Stimulated activated CD4-positive, alpha-beta T cell treated with anti-CD3 and anti-CD28 coated beads, Interleukin-15, amount 100 ng/mL, for 1 hour (primary cell): ENCODE results near the gene PCED1A.
A peak's percentile ranks its signal among the peaks of the same experiment; 100 is the strongest.

Source experiments
- DNase-seq, 2 donors: peaks; one replicate each; pipeline ENCODE4 v3.0.0-alpha.2; 2020; ENCODE audit warnings: low read depth in 1 of 2, low spot score in 1 of 2

The PCED1A gene

GRCh38 chr20:2840138-2840966 lies at the start of gene PCED1A, which contains the start of gene VPS16:
PCED1A (minus strand) TSS chr20:2840655; CDS start chr20:2839912, 743 bp downstream.
VPS16 (plus strand) TSS chr20:2840745; CDS start chr20:2840775, 30 bp downstream.
- peak; percentile 68 to 88 for DNase-seq

GRCh38 chr20:2889797-2890196 lies 49.3 kb upstream of the PCED1A start:
- DNase-seq: no peak

- no peak for DNase-seq
Measured at GRCh38 chr20:2889209-2889608, 48.8 kb upstream of the PCED1A start.

GRCh38 chr20:2888224-2888955 lies 47.9 kb upstream of the PCED1A start:
- no peak for DNase-seq

GRCh38 chr20:2887715-2888114 lies 47.3 kb upstream of the PCED1A start:
- no peak for DNase-seq

- no peak for DNase-seq
Measured at GRCh38 chr20:2883726-2884637, 43.5 kb upstream of the PCED1A start.

- no peak for DNase-seq
Measured at GRCh38 chr20:2880650-2881049, 40.2 kb upstream of the PCED1A start.

- DNase-seq: no peak
Measured at GRCh38 chr20:2879146-2879545, 38.7 kb upstream of the PCED1A start.

GRCh38 chr20:2878515-2878914 lies 38.1 kb upstream of the PCED1A start:
- DNase-seq: no peak

GRCh38 chr20:2875690-2876203 lies 35.3 kb upstream of the PCED1A start:
- no peak for DNase-seq

GRCh38 chr20:2874456-2874855 lies 34.0 kb upstream of the PCED1A start:
- no peak for DNase-seq

GRCh38 chr20:2873747-2874041 lies 33.2 kb upstream of the PCED1A start:
- DNase-seq: peak; percentile 17 to 42

GRCh38 chr20:2873010-2873746 lies 32.7 kb upstream of the PCED1A start, which contains the start of gene PTPRA:
PTPRA (plus strand) TSS chr20:2873481; CDS start chr20:2964278, 90,797 bp downstream.
- peak; percentile 79 to 89 for DNase-seq

GRCh38 chr20:2872459-2873009 lies 32.1 kb upstream of the PCED1A start:
- peak; percentile 60 to 73 for DNase-seq

GRCh38 chr20:2871661-2872458 lies 31.4 kb upstream of the PCED1A start:
- no peak for DNase-seq

GRCh38 chr20:2871111-2871465 lies 30.6 kb upstream of the PCED1A start:
- no peak for DNase-seq

- no peak for DNase-seq
Measured at GRCh38 chr20:2869381-2869780, 28.9 kb upstream of the PCED1A start.

GRCh38 chr20:2867081-2867864 lies 26.8 kb upstream of the PCED1A start:
- no peak for DNase-seq

GRCh38 chr20:2866236-2866635 lies 25.8 kb upstream of the PCED1A start:
- no peak for DNase-seq
